Retinal pigment epithelial cell (primary cell): ENCODE measurements around the gene SCARB1.
"Not testable (repeated sequence)": the region's sequence is repeated elsewhere in the genome, so short reads cannot be mapped to it uniquely, and the experiment has no call there.

Source experiments
- DNase-seq: peaks from one replicate; pipeline ENCODE4 v3.0.0-alpha.2; 2010; ENCODE audit warnings: low read depth
- H3K4me3 ChIP-seq: 2 replicates; pipeline ENCODE4 v1.5.1; 2011; ENCODE audit warnings: mild to moderate bottlenecking, low read length, control low read depth, moderate library complexity
- TF ChIP-seq, protein P1 (sequence below): conservative IDR thresholded peaks from 2 replicates; pipeline ENCODE4 v1.5.1; 2011; ENCODE audit warnings: low read depth, low read length, control low read depth, inconsistent platforms

The SCARB1 gene

DNA sequence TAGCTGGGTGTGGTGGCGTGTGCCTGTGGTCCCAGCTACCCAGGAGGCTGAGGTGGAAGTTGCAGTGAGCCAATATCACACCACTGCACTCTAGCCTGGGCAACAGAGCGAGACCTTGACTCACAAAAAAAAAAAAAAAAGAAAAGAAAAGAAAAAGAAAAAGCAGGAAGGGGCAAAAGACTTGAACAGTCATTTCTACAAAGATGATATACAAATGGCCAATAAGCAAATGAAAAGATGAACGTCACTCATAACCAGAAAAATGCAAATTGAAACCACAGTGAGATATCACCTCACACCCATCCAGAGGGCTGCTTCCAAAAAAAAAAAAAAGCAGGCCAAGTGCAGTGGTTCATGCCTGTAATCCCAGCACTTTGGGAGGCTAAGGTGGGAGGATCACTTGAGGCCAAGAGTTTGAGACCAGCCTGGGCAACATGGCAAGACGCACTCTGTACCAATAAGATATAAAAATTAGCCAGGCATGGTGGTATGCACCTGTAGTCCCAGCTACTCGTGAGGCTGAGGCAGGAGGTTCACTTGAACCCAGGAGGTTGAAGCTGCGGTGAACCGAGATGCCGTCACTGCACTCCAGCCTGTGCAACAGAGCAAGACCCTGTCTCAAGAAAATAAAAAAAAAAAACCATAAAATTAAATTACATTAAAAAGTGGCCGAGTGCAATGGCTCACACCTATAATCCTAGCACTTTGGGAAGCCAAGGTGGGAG is 30.3 kb upstream of the SCARB1 start:
- no peak for DNase-seq
- TF ChIP-seq, protein P1, sequence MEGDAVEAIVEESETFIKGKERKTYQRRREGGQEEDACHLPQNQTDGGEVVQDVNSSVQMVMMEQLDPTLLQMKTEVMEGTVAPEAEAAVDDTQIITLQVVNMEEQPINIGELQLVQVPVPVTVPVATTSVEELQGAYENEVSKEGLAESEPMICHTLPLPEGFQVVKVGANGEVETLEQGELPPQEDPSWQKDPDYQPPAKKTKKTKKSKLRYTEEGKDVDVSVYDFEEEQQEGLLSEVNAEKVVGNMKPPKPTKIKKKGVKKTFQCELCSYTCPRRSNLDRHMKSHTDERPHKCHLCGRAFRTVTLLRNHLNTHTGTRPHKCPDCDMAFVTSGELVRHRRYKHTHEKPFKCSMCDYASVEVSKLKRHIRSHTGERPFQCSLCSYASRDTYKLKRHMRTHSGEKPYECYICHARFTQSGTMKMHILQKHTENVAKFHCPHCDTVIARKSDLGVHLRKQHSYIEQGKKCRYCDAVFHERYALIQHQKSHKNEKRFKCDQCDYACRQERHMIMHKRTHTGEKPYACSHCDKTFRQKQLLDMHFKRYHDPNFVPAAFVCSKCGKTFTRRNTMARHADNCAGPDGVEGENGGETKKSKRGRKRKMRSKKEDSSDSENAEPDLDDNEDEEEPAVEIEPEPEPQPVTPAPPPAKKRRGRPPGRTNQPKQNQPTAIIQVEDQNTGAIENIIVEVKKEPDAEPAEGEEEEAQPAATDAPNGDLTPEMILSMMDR: no peak
- H3K4me3 ChIP-seq: no peak overlapping the region

DNA sequence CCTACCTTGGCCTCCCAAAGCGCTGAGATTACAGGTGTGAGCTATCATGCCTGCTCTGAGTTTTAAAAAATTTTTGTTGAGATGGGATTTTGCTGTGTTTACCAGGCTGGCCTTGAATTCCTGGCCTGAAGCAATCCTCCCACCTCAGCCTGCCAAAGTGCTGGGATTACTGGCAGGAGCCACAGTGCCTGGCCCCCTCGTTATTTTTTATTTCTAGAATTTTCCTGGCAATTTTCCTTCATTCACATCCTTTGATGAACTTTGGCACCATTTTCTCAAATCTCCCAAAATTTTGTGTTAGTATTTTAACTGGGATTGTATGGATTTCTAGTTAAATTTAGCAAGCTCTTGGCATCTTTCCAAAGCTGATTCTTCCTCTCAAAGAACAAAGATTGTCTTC is 24.6 kb upstream of the SCARB1 start:
- DNase-seq: no peak
- TF ChIP-seq, protein P1: no peak
- no peak overlapping the region for H3K4me3 ChIP-seq

GRCh38 chr12:124887766-124888165 is 24.1 kb upstream of the SCARB1 start:
- H3K4me3 ChIP-seq, DNase-seq: not testable (repeated sequence)

DNA sequence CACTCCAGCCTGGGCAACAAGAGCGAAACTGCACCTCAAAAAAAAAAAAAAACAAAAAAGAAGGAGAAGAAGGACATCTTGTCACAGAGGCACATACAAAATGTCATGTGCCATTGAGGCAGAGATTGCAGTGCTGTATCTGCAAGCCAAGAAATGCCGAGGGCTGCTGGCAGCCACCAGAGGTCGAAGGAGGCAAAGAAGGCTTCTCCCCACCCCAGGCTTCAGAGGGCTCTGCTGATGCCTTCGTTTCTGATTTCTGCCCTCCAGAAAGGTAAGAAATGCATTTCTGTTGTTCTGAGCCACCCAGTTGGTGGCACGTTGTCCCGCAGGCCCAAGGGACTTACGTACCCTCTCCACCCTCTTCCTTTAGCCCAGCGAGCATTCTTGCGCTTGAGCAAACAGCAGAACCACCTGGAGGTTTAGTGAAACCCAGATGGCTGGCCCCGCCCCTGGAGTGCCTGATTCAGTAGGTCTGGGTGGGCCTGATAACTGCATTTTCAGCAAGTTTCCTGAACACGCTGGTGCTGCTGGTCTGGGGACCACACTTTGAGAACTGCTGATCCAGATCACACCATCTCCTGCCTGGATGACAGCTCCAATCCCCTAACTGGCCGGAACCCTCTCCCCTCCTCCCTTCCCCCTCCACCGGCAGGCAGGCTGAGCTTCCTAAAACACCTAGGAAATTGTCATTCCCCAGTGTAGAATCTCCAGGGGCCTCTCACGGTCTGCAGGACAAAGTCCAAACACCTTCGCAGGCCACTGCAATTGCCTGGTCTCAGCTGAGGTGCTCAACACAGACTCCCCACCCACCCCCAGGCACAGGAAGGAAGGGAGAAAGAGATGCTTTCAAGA is 21.1 kb upstream of the SCARB1 start:
- H3K4me3 ChIP-seq: no peak overlapping the region
- TF ChIP-seq, protein P1: no peak
- no peak for DNase-seq

DNA sequence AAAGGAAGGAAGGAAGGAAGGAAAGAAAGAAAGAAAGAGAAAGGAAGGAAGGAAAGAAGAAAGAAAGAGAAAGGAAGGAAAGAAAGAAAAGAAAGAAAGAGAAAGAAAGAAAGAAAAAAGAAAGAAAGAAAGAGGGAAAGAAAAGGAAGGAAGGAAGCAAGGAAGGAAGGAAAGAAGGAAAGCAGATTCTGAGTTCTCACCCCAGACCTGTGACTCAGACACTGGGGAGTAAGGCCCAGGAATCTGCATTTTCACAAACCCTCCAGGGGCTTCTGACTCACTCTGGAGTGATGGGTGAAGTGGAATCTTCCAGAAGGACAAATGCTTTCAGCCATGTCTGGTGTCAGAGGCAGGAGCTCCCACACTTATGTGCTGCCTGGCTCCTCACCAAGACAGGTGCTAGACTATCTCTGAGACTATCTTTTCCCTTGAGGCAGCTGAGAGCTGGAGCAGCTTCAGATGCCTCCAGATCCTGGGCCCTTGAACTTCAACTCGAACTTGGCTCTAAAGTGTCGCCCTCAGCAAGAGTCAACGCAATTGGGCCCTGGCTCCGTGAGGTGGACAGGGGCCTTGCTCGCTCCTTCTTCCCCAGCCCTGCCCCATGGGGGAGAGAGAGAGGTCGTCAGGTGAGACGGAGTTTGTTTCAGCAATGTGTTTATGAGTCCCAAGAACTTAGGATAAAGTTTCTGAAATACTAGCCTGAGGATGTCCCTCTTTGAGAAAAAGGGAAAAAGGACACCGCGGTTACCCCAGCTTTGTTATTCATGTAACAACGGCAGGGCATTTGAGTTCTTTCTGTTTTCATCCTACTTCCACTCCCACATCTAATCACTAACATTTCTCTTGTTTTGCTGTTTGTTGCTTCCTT is 19.8 kb upstream of the SCARB1 start:
- no peak for DNase-seq
- TF ChIP-seq, protein P1: no peak
- H3K4me3 ChIP-seq: no peak overlapping the region

DNA sequence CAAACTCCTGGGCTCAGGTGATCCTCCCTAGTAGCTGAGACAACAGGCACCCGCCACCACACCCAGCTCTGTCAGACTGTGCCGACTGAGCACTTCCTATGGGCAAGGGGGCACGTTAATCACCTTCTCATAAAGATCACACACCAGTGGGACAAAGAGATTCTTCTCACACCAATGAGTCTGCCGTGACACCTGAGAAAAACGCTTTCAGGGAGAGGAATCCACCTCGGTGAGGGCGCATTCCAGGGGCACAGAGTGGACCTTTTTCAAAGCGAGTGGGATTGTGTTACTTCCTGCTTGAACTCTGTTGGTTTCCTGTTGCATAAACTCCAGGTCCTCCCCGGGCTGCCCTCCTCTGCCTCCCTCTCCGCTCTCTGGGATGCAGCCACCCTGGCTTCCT is 17.5 kb upstream of the SCARB1 start:
- TF ChIP-seq, protein P1: no peak
- DNase-seq: no peak
- no peak overlapping the region for H3K4me3 ChIP-seq

DNA sequence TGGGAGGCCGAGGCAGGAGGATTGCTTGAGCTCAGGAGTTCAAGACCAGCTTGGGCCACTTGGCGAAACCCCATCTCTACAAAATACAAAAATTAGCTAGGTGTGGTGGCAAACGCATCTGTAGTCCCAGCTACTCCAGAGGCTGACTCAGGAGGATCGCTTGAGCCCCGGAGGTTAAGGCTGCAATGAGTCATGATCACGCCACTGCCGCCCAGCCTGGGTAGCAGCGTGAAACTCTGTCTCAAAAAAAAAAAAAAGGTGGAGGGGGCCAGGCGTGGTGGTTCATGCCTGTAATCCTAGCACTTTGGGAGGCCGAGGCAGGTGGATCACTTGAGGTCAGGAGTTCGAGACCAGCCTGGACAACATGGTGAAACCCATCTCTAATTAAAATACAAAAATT is 16.7 kb upstream of the SCARB1 start:
- not testable (repeated sequence) for H3K4me3 ChIP-seq, DNase-seq
